Hematopoietic multipotent progenitor cell (in vitro differentiated cells): ENCODE measurements around the gene PCDHGA1. TPM values are rescaled to one million over a fixed set of nuclear protein-coding genes. Genes with fewer than 3 reads are reported as not detected.

Source experiments
- total RNA-seq: library from RNA; depleted of rRNA; stranded (reverse); fragments of >200 nt; gene quantifications from one replicate; pipeline ENCODE4 v1.2.3, GENCODE V29; 2012

PCDHGA1 gene
- total RNA-seq, 1 donor = under 0.01 TPM

Other genes starting within 250 kb of the PCDHGA1 start
- gene PCDHB2, start 235.9 kb upstream of the PCDHGA1 start, total RNA-seq = 0.27 TPM
- under 0.01 TPM for gene PCDHB3, start 230.0 kb upstream of the PCDHGA1 start, total RNA-seq
- gene PCDHB4, start 208.7 kb upstream of the PCDHGA1 start, total RNA-seq = under 0.01 TPM
- gene PCDHB5, start 195.3 kb upstream of the PCDHGA1 start, total RNA-seq = under 0.01 TPM
- gene PCDHB6, start 180.5 kb upstream of the PCDHGA1 start, total RNA-seq = not detected
- under 0.01 TPM for gene PCDHB7, start 157.9 kb upstream of the PCDHGA1 start, total RNA-seq
- gene PCDHB8, start 152.7 kb upstream of the PCDHGA1 start, total RNA-seq = not detected
- not detected for gene PCDHB16, start 148.1 kb upstream of the PCDHGA1 start, total RNA-seq
- gene PCDHB9, start 143.4 kb upstream of the PCDHGA1 start, total RNA-seq = not detected
- under 0.01 TPM for gene PCDHB10, start 138.2 kb upstream of the PCDHGA1 start, total RNA-seq
- gene PCDHB11, start 130.9 kb upstream of the PCDHGA1 start, total RNA-seq = 0.27 TPM
- not detected for gene PCDHB12, start 121.8 kb upstream of the PCDHGA1 start, total RNA-seq
- under 0.01 TPM for gene PCDHB13, start 116.6 kb upstream of the PCDHGA1 start, total RNA-seq
- gene PCDHB14, start 107.2 kb upstream of the PCDHGA1 start, total RNA-seq = under 0.01 TPM
- under 0.01 TPM for gene PCDHB15, start 85.1 kb upstream of the PCDHGA1 start, total RNA-seq
- 0.54 TPM for gene SLC25A2, start 26.5 kb upstream of the PCDHGA1 start, total RNA-seq
- 45.0 TPM for gene TAF7, start 9.7 kb upstream of the PCDHGA1 start, total RNA-seq
- 0.27 TPM for gene PCDHGA2, start 8.2 kb downstream of the PCDHGA1 start, total RNA-seq
- 0.54 TPM for gene PCDHGA3, start 13.3 kb downstream of the PCDHGA1 start, total RNA-seq
- 0.27 TPM for gene PCDHGB1, start 19.6 kb downstream of the PCDHGA1 start, total RNA-seq
- 0.81 TPM for gene PCDHGA4, start 24.5 kb downstream of the PCDHGA1 start, total RNA-seq
- gene PCDHGB2, start 29.5 kb downstream of the PCDHGA1 start, total RNA-seq = 2.4 TPM
- gene PCDHGA5, start 33.6 kb downstream of the PCDHGA1 start, total RNA-seq = 1.1 TPM
- 3.5 TPM for gene PCDHGB3, start 39.7 kb downstream of the PCDHGA1 start, total RNA-seq
- 1.9 TPM for gene PCDHGA6, start 43.4 kb downstream of the PCDHGA1 start, total RNA-seq
- 0.81 TPM for gene PCDHGA7, start 52.2 kb downstream of the PCDHGA1 start, total RNA-seq
- gene PCDHGB4, start 57.2 kb downstream of the PCDHGA1 start, total RNA-seq = 1.6 TPM
- gene PCDHGA8, start 62.1 kb downstream of the PCDHGA1 start, total RNA-seq = 0.54 TPM
- gene PCDHGB5, start 67.4 kb downstream of the PCDHGA1 start, total RNA-seq = 2.4 TPM
- gene PCDHGA9, start 72.3 kb downstream of the PCDHGA1 start, total RNA-seq = 1.1 TPM
- 0.81 TPM for gene PCDHGB6, start 77.5 kb downstream of the PCDHGA1 start, total RNA-seq
- gene PCDHGA10, start 82.5 kb downstream of the PCDHGA1 start, total RNA-seq = 1.1 TPM
- gene PCDHGB7, start 87.2 kb downstream of the PCDHGA1 start, total RNA-seq = 2.2 TPM
- gene PCDHGA11, start 90.5 kb downstream of the PCDHGA1 start, total RNA-seq = 1.3 TPM
- gene PCDHGA12, start 100.0 kb downstream of the PCDHGA1 start, total RNA-seq = 2.2 TPM
- 1.1 TPM for gene PCDHGC3, start 145.5 kb downstream of the PCDHGA1 start, total RNA-seq
- gene PCDHGC4, start 154.5 kb downstream of the PCDHGA1 start, total RNA-seq = 0.54 TPM
- gene PCDHGC5, start 158.6 kb downstream of the PCDHGA1 start, total RNA-seq = 0.27 TPM